HepG2 (cell line): ENCODE measurements around the gene TNFRSF6B. TPM values are rescaled to one million over a fixed set of nuclear protein-coding genes. Genes with fewer than 3 reads are reported as not detected.

Experiments used
- CREB1 ChIP-seq, 2 experiments: fragments of 450-650 bp in 1 of 2; IDR thresholded peaks; 2 replicates each; pipeline ENCODE4 v1.6.1; 2016 to 2017; ENCODE audit warnings: control low read depth in 1 of 2, mild to moderate bottlenecking in 1 of 2, missing compliant biosample characterization in 1 of 2, missing genetic modification characterization in 1 of 2
- ERF ChIP-seq: IDR thresholded peaks from 2 replicates; pipeline ENCODE4 v1.6.1; 2018; ENCODE audit warnings: missing biosample characterization, missing genetic modification reagents
- FOXK2 ChIP-seq: fragments of 450-650 bp; IDR thresholded peaks from 2 replicates; pipeline ENCODE4 v1.6.1; 2016
- GABPA ChIP-seq, 2 experiments: IDR thresholded peaks; 2 replicates each; pipeline ENCODE4 v1.6.1; 2011 to 2016; ENCODE audit warnings: low read depth in 2 of 2, low read length in 1 of 2, missing biosample characterization in 1 of 2, missing genetic modification characterization in 1 of 2
- GTF2F1 ChIP-seq: fragments of 150-350 bp; IDR thresholded peaks from 2 replicates; pipeline ENCODE4 v1.6.1; 2014; ENCODE audit warnings: low read length
- MBNL3 ChIP-seq: fragments of 250-450 bp; sonication (Bioruptor Pico); conservative IDR thresholded peaks from 2 replicates; pipeline ENCODE4 v1.8.0; 2022; ENCODE audit warnings: mild to moderate bottlenecking, inconsistent platforms
- RBM22 ChIP-seq: fragments of 200-400 bp; formaldehyde crosslinking; optimal IDR thresholded peaks from 2 replicates; pipeline ENCODE3; 2017; ENCODE audit warnings: mild to moderate bottlenecking, low read length, moderate library complexity
- REXO4 ChIP-seq: sonication (generic); formaldehyde crosslinking; IDR thresholded peaks from 2 replicates; pipeline ENCODE4 v1.8.0; 2022; ENCODE audit warnings: missing genetic modification reagents, mild to moderate bottlenecking, borderline replicate concordance
- SPEN ChIP-seq: sonication (generic); formaldehyde crosslinking; IDR thresholded peaks from 2 replicates; pipeline ENCODE4 v1.5.1; 2020; ENCODE audit warnings: low read depth, mild to moderate bottlenecking, missing genetic modification reagents
- ZEB1 ChIP-seq: IDR thresholded peaks from 2 replicates; pipeline ENCODE4 v1.6.1; 2012; ENCODE audit warnings: mild to moderate bottlenecking, low read depth, inconsistent platforms; ENCODE audit not compliant: insufficient replicate concordance
- polyA plus RNA-seq, 8 experiments: library from polyadenylated mRNA; depleted of rRNA in 3 of 8; stranded (reverse) in 7 of 8; unstranded in 1 of 8; fragments of >200 nt; fragmentation: Illumina TruSeq in 4 of 8; extraction: Trizol in 4 of 8; gene quantifications; 2 replicates each; pipeline versions ENCODE4 v1.2.1 to v1.2.3, GENCODE V29; 2011 to 2016; ENCODE audit warnings: low read depth in 4 of 8, missing spikeins in 1 of 8, mixed read lengths in 1 of 8; ENCODE audit not compliant: insufficient read depth in 1 of 8
- total RNA-seq, 5 experiments: library from RNA; depleted of rRNA; stranded (reverse); fragments of >200 nt; fragmentation: Illumina TruSeq; extraction: Trizol; gene quantifications; 2 replicates each; pipeline ENCODE4 v1.2.3, GENCODE V29; 2016; ENCODE audit warnings: low read depth in 1 of 5
- TF ChIP-seq, protein P1 (sequence below): sonication (generic); formaldehyde crosslinking; IDR thresholded peaks from 2 replicates; pipeline ENCODE4 v1.8.0; 2022; ENCODE audit warnings: mild to moderate bottlenecking, missing genetic modification reagents, borderline replicate concordance
- TF ChIP-seq, protein P2 (sequence below): IDR thresholded peaks from 2 replicates; pipeline ENCODE4 v1.6.1; 2016; ENCODE audit warnings: control low read depth
- TF ChIP-seq, protein P3 (sequence below): sonication (generic); formaldehyde crosslinking; IDR thresholded peaks from 2 replicates; pipeline ENCODE4 v1.5.1; 2020; ENCODE audit warnings: mild to moderate bottlenecking, missing genetic modification reagents, moderate library complexity
- TF ChIP-seq, protein P4 (sequence below): sonication (generic); formaldehyde crosslinking; IDR thresholded peaks from 2 replicates; pipeline ENCODE4 v1.8.0; 2022; ENCODE audit warnings: mild to moderate bottlenecking, missing genetic modification reagents; ENCODE audit not compliant: insufficient replicate concordance
- TF ChIP-seq, protein P5 (sequence below): sonication (generic); formaldehyde crosslinking; conservative IDR thresholded peaks from 2 replicates; pipeline ENCODE4 v1.4.0; 2020; ENCODE audit warnings: missing genetic modification reagents

The TNFRSF6B gene
- total and polyA plus RNA-seq, 2 of the 13 experiments (the other 11 are each of a cell fraction or from before 2014, with no cell fraction given) = 0.24 TPM; not detected in 1

DNA sequence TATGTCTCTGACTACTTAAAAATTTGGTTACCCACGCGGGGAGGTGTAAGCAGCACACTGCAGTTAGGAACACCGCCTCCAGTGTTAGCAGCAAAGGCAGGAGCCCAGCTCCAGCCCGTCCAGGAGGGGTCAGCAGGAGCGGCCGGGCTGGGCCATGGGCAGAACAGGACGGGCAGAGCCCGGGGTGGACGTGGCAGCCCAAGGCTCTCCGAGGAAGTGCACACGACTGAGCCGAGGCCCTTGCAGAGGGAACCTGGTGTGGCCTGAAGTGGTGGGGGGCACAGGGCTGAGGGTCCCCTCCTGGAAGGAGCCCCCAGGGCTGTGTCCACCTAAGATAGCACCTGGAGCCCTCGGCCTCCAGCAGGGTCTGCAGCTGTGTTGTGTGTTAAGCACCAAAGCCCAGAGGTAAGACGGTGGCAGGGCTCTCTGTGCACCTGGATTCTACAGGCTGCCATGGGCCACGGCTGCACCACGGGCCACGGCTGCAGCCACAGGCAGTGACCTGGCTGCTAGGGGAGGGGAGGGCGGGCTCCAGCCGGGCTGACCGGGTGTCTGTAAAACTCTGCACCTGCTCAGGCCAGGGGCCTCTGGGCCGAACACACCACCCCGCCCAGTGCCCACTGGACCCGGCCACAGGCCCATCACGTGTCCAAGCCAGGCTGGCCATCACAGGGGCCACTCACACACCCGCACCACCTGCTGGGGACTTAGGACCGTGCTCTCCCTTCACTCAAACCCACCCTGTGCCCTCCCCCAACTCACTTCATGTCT is 49.7 kb downstream of the TNFRSF6B start (continued):
- TF ChIP-seq, protein P1, sequence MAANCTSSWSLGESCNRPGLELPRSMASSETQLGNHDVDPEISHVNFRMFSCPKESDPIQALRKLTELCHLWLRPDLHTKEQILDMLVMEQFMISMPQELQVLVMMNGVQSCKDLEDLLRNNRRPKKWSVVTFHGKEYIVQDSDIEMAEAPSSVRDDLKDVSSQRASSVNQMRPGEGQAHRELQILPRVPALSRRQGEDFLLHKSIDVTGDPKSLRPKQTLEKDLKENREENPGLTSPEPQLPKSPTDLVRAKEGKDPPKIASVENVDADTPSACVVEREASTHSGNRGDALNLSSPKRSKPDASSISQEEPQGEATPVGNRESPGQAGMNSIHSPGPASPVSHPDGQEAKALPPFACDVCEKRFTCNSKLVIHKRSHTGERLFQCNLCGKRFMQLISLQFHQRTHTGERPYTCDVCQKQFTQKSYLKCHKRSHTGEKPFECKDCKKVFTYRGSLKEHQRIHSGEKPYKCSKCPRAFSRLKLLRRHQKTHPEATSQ (CRISPR knock-in tag) = no peak
- TF ChIP-seq MBNL3 = no peak
- no peak for TF ChIP-seq CREB1 (IDR thresholded peaks at IDR 0.05)
- no peak for TF ChIP-seq CREB1 (CRISPR knock-in tag; IDR thresholded peaks at IDR 0.05)
- no peak for TF ChIP-seq GABPA (IDR thresholded peaks at IDR 0.05; ENCODE audit: low read depth, low read length)
- TF ChIP-seq GABPA (CRISPR knock-in tag; IDR thresholded peaks at IDR 0.05; ENCODE audit: low read depth) = no peak
- no peak for TF ChIP-seq ERF (CRISPR knock-in tag)
- no peak for TF ChIP-seq GTF2F1
- TF ChIP-seq, protein P2, sequence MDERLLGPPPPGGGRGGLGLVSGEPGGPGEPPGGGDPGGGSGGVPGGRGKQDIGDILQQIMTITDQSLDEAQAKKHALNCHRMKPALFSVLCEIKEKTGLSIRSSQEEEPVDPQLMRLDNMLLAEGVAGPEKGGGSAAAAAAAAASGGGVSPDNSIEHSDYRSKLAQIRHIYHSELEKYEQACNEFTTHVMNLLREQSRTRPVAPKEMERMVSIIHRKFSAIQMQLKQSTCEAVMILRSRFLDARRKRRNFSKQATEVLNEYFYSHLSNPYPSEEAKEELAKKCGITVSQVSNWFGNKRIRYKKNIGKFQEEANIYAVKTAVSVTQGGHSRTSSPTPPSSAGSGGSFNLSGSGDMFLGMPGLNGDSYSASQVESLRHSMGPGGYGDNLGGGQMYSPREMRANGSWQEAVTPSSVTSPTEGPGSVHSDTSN (CRISPR knock-in tag) = no peak
- peak; percentile 64 for TF ChIP-seq RBM22
- TF ChIP-seq SPEN = 0 out of 2 replicates have a peak, but pooled peaks have one; percentile 50
- TF ChIP-seq, protein P3, sequence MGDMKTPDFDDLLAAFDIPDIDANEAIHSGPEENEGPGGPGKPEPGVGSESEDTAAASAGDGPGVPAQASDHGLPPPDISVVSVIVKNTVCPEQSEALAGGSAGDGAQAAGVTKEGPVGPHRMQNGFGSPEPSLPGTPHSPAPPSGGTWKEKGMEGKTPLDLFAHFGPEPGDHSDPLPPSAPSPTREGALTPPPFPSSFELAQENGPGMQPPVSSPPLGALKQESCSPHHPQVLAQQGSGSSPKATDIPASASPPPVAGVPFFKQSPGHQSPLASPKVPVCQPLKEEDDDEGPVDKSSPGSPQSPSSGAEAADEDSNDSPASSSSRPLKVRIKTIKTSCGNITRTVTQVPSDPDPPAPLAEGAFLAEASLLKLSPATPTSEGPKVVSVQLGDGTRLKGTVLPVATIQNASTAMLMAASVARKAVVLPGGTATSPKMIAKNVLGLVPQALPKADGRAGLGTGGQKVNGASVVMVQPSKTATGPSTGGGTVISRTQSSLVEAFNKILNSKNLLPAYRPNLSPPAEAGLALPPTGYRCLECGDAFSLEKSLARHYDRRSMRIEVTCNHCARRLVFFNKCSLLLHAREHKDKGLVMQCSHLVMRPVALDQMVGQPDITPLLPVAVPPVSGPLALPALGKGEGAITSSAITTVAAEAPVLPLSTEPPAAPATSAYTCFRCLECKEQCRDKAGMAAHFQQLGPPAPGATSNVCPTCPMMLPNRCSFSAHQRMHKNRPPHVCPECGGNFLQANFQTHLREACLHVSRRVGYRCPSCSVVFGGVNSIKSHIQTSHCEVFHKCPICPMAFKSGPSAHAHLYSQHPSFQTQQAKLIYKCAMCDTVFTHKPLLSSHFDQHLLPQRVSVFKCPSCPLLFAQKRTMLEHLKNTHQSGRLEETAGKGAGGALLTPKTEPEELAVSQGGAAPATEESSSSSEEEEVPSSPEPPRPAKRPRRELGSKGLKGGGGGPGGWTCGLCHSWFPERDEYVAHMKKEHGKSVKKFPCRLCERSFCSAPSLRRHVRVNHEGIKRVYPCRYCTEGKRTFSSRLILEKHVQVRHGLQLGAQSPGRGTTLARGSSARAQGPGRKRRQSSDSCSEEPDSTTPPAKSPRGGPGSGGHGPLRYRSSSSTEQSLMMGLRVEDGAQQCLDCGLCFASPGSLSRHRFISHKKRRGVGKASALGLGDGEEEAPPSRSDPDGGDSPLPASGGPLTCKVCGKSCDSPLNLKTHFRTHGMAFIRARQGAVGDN (CRISPR knock-in tag) = peak; percentile 80
- TF ChIP-seq REXO4 (CRISPR knock-in tag) = no peak
- TF ChIP-seq, protein P4, sequence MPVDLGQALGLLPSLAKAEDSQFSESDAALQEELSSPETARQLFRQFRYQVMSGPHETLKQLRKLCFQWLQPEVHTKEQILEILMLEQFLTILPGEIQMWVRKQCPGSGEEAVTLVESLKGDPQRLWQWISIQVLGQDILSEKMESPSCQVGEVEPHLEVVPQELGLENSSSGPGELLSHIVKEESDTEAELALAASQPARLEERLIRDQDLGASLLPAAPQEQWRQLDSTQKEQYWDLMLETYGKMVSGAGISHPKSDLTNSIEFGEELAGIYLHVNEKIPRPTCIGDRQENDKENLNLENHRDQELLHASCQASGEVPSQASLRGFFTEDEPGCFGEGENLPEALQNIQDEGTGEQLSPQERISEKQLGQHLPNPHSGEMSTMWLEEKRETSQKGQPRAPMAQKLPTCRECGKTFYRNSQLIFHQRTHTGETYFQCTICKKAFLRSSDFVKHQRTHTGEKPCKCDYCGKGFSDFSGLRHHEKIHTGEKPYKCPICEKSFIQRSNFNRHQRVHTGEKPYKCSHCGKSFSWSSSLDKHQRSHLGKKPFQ (CRISPR knock-in tag) = no peak
- TF ChIP-seq, protein P5, sequence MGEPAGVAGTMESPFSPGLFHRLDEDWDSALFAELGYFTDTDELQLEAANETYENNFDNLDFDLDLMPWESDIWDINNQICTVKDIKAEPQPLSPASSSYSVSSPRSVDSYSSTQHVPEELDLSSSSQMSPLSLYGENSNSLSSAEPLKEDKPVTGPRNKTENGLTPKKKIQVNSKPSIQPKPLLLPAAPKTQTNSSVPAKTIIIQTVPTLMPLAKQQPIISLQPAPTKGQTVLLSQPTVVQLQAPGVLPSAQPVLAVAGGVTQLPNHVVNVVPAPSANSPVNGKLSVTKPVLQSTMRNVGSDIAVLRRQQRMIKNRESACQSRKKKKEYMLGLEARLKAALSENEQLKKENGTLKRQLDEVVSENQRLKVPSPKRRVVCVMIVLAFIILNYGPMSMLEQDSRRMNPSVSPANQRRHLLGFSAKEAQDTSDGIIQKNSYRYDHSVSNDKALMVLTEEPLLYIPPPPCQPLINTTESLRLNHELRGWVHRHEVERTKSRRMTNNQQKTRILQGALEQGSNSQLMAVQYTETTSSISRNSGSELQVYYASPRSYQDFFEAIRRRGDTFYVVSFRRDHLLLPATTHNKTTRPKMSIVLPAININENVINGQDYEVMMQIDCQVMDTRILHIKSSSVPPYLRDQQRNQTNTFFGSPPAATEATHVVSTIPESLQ = no peak
- TF ChIP-seq FOXK2 = no peak
- no peak for TF ChIP-seq ZEB1
